ENCODE results near the gene COL4A1. TPM values are rescaled to one million over a fixed set of nuclear protein-coding genes. Genes with fewer than 3 reads are reported as not detected.

The COL4A1 gene
- total RNA-seq, 3 donors from 2014 or later: 118 to 1,008 (median 370) TPM

GRCh38 chr13:110303644-110304043 is 3.3 kb downstream of the COL4A1 start:
- Histone ChIP-seq H3K4me3 (peak overlapping the region in 1 of 3 donors; percentile 96), H3K4me1 (peaks cover 3 to 8% of the 10 kb centered on the region in 2 donors), H3K27me3 (peaks cover 0 to 7% of the 10 kb centered on the region in 2 donors), H3K36me3 (no peaks in the 10 kb centered on the region), H3K9me3 (no peaks in the 10 kb centered on the region), H3K27ac (peak overlapping the region; percentile 30 to 50)
- intact Hi-C loops (cut with DNase I; ENCODE audit: low total_unique reads): no loop called here
- no peak for DNase-seq (ENCODE audit: low spot score in 2 of 2)
- TF ChIP-seq POLR2A (IDR thresholded peaks at IDR 0.05): no peak
- peak in 1 of 3 donors; percentile 21 for TF ChIP-seq POLR2AphosphoS5 (IDR thresholded peaks at IDR 0.05)

GRCh38 chr13:110302997-110303396 is 4.0 kb downstream of the COL4A1 start:
- peaks cover 3 to 8% of the 10 kb centered on the region in 2 donors for H3K4me1 ChIP-seq
- no peak for DNase-seq (ENCODE audit: low spot score in 2 of 2)
- H3K4me3 ChIP-seq: peak overlapping the region in 1 of 3 donors; percentile 96
- H3K9me3 ChIP-seq: no peaks in the 10 kb centered on the region
- intact Hi-C loops (cut with DNase I; ENCODE audit: low total_unique reads): no loop called here
- peaks cover 0 to 7% of the 10 kb centered on the region in 2 donors for H3K27me3 ChIP-seq
- no peak for TF ChIP-seq POLR2A (IDR thresholded peaks at IDR 0.05)
- no peak for TF ChIP-seq POLR2AphosphoS5 (IDR thresholded peaks at IDR 0.05)
- TF ChIP-seq, protein P1, sequence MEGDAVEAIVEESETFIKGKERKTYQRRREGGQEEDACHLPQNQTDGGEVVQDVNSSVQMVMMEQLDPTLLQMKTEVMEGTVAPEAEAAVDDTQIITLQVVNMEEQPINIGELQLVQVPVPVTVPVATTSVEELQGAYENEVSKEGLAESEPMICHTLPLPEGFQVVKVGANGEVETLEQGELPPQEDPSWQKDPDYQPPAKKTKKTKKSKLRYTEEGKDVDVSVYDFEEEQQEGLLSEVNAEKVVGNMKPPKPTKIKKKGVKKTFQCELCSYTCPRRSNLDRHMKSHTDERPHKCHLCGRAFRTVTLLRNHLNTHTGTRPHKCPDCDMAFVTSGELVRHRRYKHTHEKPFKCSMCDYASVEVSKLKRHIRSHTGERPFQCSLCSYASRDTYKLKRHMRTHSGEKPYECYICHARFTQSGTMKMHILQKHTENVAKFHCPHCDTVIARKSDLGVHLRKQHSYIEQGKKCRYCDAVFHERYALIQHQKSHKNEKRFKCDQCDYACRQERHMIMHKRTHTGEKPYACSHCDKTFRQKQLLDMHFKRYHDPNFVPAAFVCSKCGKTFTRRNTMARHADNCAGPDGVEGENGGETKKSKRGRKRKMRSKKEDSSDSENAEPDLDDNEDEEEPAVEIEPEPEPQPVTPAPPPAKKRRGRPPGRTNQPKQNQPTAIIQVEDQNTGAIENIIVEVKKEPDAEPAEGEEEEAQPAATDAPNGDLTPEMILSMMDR (IDR thresholded peaks at IDR 0.05): no peak
- peak overlapping the region in 1 of 2 donors; percentile 50 for H3K27ac ChIP-seq
- no peaks in the 10 kb centered on the region for H3K36me3 ChIP-seq

DNA sequence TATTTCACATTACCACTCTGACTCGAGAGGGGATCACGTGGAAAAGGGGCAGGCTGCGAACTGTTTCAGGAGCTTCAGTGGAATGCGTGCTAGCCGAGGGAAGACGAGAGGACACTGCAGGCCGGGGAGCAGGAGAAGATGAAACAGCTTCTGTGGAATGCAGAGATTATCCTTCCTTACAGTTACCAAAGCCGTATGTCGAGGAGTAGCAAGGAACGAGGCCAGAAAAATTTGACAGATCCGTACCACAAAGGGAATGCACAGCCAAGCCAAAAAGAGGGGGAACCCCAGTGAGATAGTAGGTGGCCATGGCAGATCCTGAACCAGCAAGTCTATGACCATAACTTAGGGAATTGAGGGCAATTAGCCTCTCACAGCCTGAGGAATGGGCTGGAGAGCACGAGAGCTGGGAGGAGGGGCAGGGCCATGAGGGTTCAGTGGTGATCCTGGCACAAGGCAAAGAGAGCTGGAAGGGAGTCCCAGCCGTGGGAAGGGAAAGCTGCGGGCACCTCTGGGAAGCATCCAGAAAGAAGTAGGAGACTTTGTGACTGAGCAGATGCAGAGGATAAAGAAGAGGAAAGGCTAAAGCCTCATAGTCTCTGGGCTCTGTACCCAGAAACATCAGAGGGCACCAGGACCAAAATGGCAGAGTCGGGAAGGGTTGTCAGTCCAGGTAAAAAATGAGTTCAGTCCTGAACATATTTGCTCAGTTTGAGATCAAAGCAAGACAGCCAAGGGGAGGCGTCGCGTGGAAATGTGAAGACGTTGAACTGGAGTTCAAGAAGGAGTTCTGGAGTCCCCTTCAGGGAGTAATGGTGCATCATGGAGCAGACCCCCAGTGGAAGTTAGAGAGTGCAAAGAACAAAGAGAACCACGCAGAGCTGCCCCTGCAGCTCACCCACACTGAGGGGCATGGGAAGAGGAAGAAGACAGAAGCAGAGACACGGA is 5.1 kb downstream of the COL4A1 start:
- Histone ChIP-seq H3K36me3 (no peaks in the 10 kb centered on the region), H3K4me1 (peaks cover 3 to 8% of the 10 kb centered on the region in 2 donors), H3K27ac (peak overlapping the region; percentile 52 to 58), H3K4me3 (peak overlapping the region in 1 of 3 donors; percentile 43), H3K27me3 (peaks cover 0 to 2% of the 10 kb centered on the region in 2 donors), H3K9me3 (no peaks in the 10 kb centered on the region)
- DNase-seq (ENCODE audit: low spot score in 2 of 2): no peak
- TF ChIP-seq POLR2AphosphoS5 (IDR thresholded peaks at IDR 0.05): no peak
- TF ChIP-seq POLR2A (IDR thresholded peaks at IDR 0.05): no peak
- TF ChIP-seq, protein P1 (IDR thresholded peaks at IDR 0.05): no peak
- intact Hi-C loops (cut with DNase I; ENCODE audit: low total_unique reads): no loop called here

DNA sequence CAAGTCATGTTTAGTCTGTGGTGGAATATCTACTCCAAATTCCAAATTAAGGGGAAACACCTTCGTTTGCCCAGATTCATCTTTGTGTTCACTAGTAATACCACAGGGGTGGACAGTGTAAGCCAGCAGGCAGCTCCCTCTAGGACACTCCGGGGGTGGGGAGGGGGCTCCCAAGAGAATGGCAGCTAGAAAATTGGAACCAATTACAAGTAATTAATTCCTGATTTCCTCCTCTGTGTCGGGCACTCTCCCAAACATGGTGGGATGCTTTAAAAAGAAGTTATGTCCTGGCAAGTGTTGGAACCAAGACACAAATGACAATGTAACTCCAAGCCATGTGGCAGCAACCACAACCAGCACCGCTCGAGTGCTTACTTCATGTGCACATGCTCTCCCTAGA is 5.9 kb downstream of the COL4A1 start:
- Histone ChIP-seq H3K36me3 (no peaks in the 10 kb centered on the region), H3K4me3 (peak overlapping the region in 1 of 3 donors; percentile 43), H3K4me1 (peaks cover 0 to 8% of the 10 kb centered on the region in 2 donors), H3K27ac (peak overlapping the region; percentile 52 to 58), H3K9me3 (no peaks in the 10 kb centered on the region), H3K27me3 (no peaks in the 10 kb centered on the region)
- no peak for DNase-seq (ENCODE audit: low spot score in 2 of 2)
- intact Hi-C loops (cut with DNase I; ENCODE audit: low total_unique reads): no loop called here
- TF ChIP-seq, protein P1 (IDR thresholded peaks at IDR 0.05): no peak
- TF ChIP-seq POLR2AphosphoS5 (IDR thresholded peaks at IDR 0.05) (no peak), POLR2A (IDR thresholded peaks at IDR 0.05) (no peak)

GRCh38 chr13:110300090-110300815 is 6.7 kb downstream of the COL4A1 start:
- TF ChIP-seq POLR2AphosphoS5 (IDR thresholded peaks at IDR 0.05): no peak
- no peak for TF ChIP-seq POLR2A (IDR thresholded peaks at IDR 0.05)
- TF ChIP-seq, protein P1 (IDR thresholded peaks at IDR 0.05): no peak
- peaks cover 0 to 8% of the 10 kb centered on the region in 2 donors for H3K4me1 ChIP-seq

More at GRCh38 chr13:110300090-110300815, 6.7 kb downstream of the COL4A1 start:
- Histone ChIP-seq H3K4me3 (no peak overlapping the region), H3K27me3 (no peaks in the 10 kb centered on the region), H3K27ac (no peak overlapping the region), H3K9me3 (no peaks in the 10 kb centered on the region), H3K36me3 (no peaks in the 10 kb centered on the region)
- intact Hi-C loops (cut with DNase I; ENCODE audit: low total_unique reads): no loop called here
- DNase-seq (ENCODE audit: low spot score in 2 of 2): no peak
